Mucosa of gallbladder (tissue), 1 donor: ENCODE measurements around the gene SLC25A36. TPM values are rescaled to one million over a fixed set of nuclear protein-coding genes. Genes with fewer than 3 reads are reported as not detected.
"Not testable (repeated sequence)": the region's sequence is repeated elsewhere in the genome, so short reads cannot be mapped to it uniquely, and the experiment has no call there.

Experiments used
- DNase-seq: peaks from one replicate; pipeline ENCODE4 v3.0.0-alpha.2; 2020; ENCODE audit warnings: low spot score
- total RNA-seq: library from RNA; stranded (reverse); gene quantifications from one replicate; pipeline ENCODE4 v1.2.1, GENCODE V29; 2021
- donor health status: DM: no; HTN: no; CAD: no.

The SLC25A36 gene
- total RNA-seq, 1 donor from 2014 or later = 49.2 TPM

- DNase-seq = no peak
Measured at GRCh38 chr3:140931016-140931454, 10.6 kb upstream of the SLC25A36 start.

GRCh38 chr3:140931801-140932200 is 9.8 kb upstream of the SLC25A36 start:
- no peak for DNase-seq

GRCh38 chr3:140933109-140933508 is 8.5 kb upstream of the SLC25A36 start:
- no peak for DNase-seq

GRCh38 chr3:140933552-140933951 is 8.1 kb upstream of the SLC25A36 start:
- DNase-seq = no peak

GRCh38 chr3:140939305-140939704 is 2.3 kb upstream of the SLC25A36 start:
- DNase-seq = not testable (repeated sequence)

- DNase-seq = no peak
Measured at GRCh38 chr3:140941090-140941433, 574 bp upstream of the SLC25A36 start.

GRCh38 chr3:140942221-140943104 is 827 bp downstream of the SLC25A36 start:
- DNase-seq = peak; percentile 32

GRCh38 chr3:140943781-140944552 is 2.3 kb downstream of the SLC25A36 start:
- DNase-seq = no peak

GRCh38 chr3:140948460-140949249 is 7.0 kb downstream of the SLC25A36 start:
- no peak for DNase-seq

- no peak for DNase-seq
Measured at GRCh38 chr3:140950144-140950543, 8.5 kb downstream of the SLC25A36 start.

GRCh38 chr3:140950863-140951262 is 9.2 kb downstream of the SLC25A36 start:
- no peak for DNase-seq

- DNase-seq = not testable (repeated sequence)
Measured at GRCh38 chr3:140951750-140952149, 10.1 kb downstream of the SLC25A36 start.

GRCh38 chr3:140953028-140953960 is 11.7 kb downstream of the SLC25A36 start:
- no peak for DNase-seq

GRCh38 chr3:140954576-140954975 is 12.9 kb downstream of the SLC25A36 start:
- no peak for DNase-seq

- no peak for DNase-seq
Measured at GRCh38 chr3:140955645-140956044, 14.0 kb downstream of the SLC25A36 start.

- DNase-seq = no peak
Measured at GRCh38 chr3:140956058-140956835, 14.6 kb downstream of the SLC25A36 start.

- no peak for DNase-seq
Measured at GRCh38 chr3:140972833-140973232, 31.2 kb downstream of the SLC25A36 start.

- no peak for DNase-seq
Measured at GRCh38 chr3:140974900-140975299, 33.3 kb downstream of the SLC25A36 start.

- DNase-seq = no peak
Measured at GRCh38 chr3:140980663-140981062, 39.0 kb downstream of the SLC25A36 start.

- DNase-seq = not testable (repeated sequence)
Measured at GRCh38 chr3:140987792-140988191, 46.2 kb downstream of the SLC25A36 start.
